Memory B cell (primary cell): Measurements from ENCODE around the gene HSPBP1.

Source experiments
- ATAC-seq: fragments of 150-1000 bp; cut with Tn5 transposase; 2 replicates; pipeline ENCODE4 v1.10.0; 2021; ENCODE audit warnings: low read depth, mild to moderate bottlenecking, moderate library complexity
- DNase-seq, 2 donors: peaks; one replicate each; pipeline ENCODE4 v3.0.0; 2022; ENCODE audit warnings: low spot score in 2 of 2
- H3K27ac Mint-ChIP-seq: one replicate; pipeline ENCODE4 v1.8.0; 2022; ENCODE audit warnings: mild to moderate bottlenecking, moderate library complexity, mixed read lengths
- H3K27me3 Mint-ChIP-seq: one replicate; pipeline ENCODE4 v1.8.0; 2022; ENCODE audit warnings: mixed read lengths
- H3K36me3 Mint-ChIP-seq: one replicate; pipeline ENCODE4 v1.8.0; 2022; ENCODE audit warnings: mild to moderate bottlenecking, mixed read lengths
- H3K4me1 Mint-ChIP-seq: one replicate; pipeline ENCODE4 v1.8.0; 2022; ENCODE audit warnings: mixed read lengths
- H3K4me3 Mint-ChIP-seq: one replicate; pipeline ENCODE4 v1.8.0; 2022; ENCODE audit warnings: mild to moderate bottlenecking, moderate library complexity, mixed read lengths
- H3K9me3 Mint-ChIP-seq: one replicate; pipeline ENCODE4 v1.8.0; 2022; ENCODE audit warnings: mixed read lengths

Gene HSPBP1

GRCh38 chr19:55258828-55259539 is 20.9 kb downstream of the HSPBP1 start, which contains the start of gene PPP6R1:
TSS of gene PPP6R1 (minus strand) at chr19:55259017. CDS start at chr19:55247103, 11,914 bp downstream.
- Mint-ChIP-seq H3K4me1 (peaks cover 39% of the 10 kb centered on the region), H3K9me3 (no peaks in the 10 kb centered on the region), H3K4me3 (peak within 1 kb of the TSS; percentile 97), H3K36me3 (peaks cover 5% of the 10 kb centered on the region), H3K27me3 (no peaks in the 10 kb centered on the region), H3K27ac (peak within 1 kb of the TSS; percentile 95)
- peak; percentile 71 for ATAC-seq
- DNase-seq, result peak; percentile 94 to 97

GRCh38 chr19:55258476-55258827 is 21.5 kb downstream of the HSPBP1 start:
- DNase-seq, result no peak
- Mint-ChIP-seq H3K27me3 (no peaks in the 10 kb centered on the region), H3K36me3 (peaks cover 5% of the 10 kb centered on the region), H3K4me3 (peak overlapping the region; percentile 97), H3K9me3 (no peaks in the 10 kb centered on the region), H3K27ac (peak overlapping the region; percentile 95), H3K4me1 (peaks cover 43% of the 10 kb centered on the region)
- peak; percentile 3 for ATAC-seq

DNA sequence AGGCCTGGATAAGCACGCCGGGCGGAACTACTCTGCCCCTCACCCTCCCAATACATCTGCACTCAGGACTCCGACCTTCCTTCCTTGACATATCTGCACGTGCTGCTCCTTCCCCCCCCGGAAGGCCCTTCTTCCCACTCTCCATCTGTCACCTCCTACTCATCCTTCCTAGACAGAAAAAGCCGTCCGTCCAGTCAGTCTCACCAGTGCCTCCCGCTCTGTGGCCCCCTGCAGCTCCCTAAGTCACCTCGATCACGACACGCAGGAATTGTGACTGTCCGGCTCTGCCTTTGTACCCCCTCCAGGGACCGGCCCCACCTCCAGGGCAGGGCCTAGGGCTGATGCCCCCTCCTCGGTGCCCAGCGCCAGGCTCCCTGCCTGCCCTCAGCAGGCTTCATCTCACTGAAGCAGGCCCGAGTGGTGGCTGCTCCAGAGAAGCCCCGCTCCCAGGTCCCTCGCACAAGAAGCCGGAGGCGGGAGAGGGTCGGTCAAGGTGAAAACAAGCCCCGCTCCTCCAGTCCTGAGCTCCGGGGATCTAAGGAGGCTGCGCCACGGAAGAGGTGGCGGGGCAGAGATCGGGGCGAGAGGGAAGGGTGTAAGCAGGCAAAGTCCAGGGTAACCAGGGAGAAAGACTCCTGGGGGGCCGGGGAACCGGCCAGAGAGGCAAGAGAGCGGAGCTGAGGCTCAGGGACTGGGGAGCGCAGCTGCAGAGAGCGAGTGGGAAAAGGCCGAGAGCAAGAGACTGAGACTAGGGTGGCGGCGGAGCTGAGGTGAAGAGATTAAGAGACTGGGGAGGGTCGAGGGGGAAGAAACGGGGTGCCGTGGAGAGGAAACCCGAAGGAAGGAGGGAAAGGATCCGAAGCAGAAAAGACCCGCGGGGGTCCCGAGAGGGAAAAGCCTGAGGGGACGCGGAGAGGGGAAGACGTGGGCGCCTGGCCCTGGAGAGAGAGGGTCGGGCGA is 22.2 kb downstream of the HSPBP1 start:
- Mint-ChIP-seq H3K4me1 (peaks cover 46% of the 10 kb centered on the region), H3K4me3 (peak overlapping the region; percentile 97), H3K9me3 (no peaks in the 10 kb centered on the region), H3K27me3 (no peaks in the 10 kb centered on the region), H3K27ac (peak overlapping the region; percentile 95), H3K36me3 (peaks cover 5% of the 10 kb centered on the region)
- DNase-seq, result peak in 1 of 2 donors; percentile 46
- no peak for ATAC-seq

DNA sequence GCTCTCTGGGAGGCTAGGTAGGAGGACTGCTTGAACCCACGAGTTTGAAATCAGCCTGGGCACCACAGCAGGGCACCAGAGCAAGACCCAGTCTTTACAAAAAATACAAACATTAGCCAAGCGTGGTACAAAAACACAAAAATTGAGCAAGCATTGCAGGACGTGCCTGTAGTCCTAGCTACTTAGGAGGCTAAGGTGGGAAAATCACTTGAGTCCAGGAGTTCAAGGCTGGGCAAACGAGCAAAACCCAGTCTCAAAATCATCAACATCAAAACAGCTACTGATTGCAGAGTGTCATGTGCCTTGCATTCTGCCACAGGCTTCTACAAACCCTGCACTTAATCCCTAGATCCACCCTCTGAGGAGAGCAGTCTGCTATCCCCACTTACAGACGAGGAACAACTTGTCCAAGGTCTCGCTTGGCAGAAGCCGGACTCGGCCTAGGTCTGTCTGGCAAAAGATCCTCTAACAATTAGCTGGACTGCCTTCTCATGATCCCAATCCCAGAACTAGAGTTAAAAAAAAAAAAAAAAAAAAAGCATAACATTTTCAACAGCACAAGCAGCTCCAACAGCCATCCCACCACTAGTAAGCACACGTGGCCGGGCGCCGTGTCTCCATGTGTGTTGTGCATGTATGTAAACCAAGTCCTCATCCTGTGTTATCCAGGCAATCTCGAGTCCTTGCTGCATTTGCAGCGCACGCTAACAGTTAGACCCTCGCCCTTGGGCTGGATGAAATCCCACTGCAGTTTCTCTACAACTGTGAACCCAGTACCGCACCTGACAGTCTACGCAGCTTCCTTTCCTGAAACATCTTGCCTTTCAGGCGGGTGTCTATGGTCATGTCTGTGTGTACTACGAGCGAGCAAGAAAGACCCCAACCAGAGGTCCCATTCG is 23.1 kb downstream of the HSPBP1 start:
- no peaks in the 10 kb centered on the region for H3K27me3 Mint-ChIP-seq
- no peak for ATAC-seq
- H3K36me3 Mint-ChIP-seq, result peaks cover 4% of the 10 kb centered on the region
- H3K27ac Mint-ChIP-seq, result peak overlapping the region; percentile 95
- peak overlapping the region; percentile 97 for H3K4me3 Mint-ChIP-seq
- DNase-seq, result no peak
- no peaks in the 10 kb centered on the region for H3K9me3 Mint-ChIP-seq
- H3K4me1 Mint-ChIP-seq, result peaks cover 48% of the 10 kb centered on the region

GRCh38 chr19:55255618-55256423 is 24.1 kb downstream of the HSPBP1 start:
- peaks cover 7% of the 10 kb centered on the region for H3K36me3 Mint-ChIP-seq
- peaks cover 58% of the 10 kb centered on the region for H3K4me1 Mint-ChIP-seq
- H3K27me3 Mint-ChIP-seq, result no peaks in the 10 kb centered on the region
- H3K27ac Mint-ChIP-seq, result peak overlapping the region; percentile 95
- H3K4me3 Mint-ChIP-seq, result peak overlapping the region; percentile 97
- H3K9me3 Mint-ChIP-seq, result no peaks in the 10 kb centered on the region
- DNase-seq (peak in 1 of 2 donors; percentile 51), ATAC-seq (no peak)

DNA sequence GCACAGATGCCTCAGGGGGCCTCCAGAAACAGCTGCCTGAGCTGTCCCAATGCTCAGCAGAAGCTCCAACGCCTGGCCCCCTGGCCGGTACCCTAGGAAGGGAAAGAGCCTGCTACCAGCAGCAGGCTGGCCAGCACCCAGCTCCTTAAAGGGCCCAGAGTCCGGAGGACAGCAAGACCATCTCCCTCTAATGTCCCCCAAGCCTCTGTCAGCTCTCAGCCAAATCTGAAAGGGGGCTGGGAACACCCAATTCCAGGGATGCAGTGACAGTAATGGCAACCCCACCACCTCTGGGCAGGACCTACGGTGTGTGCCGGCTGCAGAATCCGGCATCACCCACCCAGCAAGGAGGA is 25.3 kb downstream of the HSPBP1 start:
- H3K27ac Mint-ChIP-seq, result peak overlapping the region; percentile 95
- H3K4me3 Mint-ChIP-seq, result peak overlapping the region; percentile 97

GRCh38 chr19:55253842-55254624 is 25.9 kb downstream of the HSPBP1 start:
- Mint-ChIP-seq H3K4me3 (peak overlapping the region; percentile 97), H3K4me1 (peaks cover 62% of the 10 kb centered on the region), H3K9me3 (no peaks in the 10 kb centered on the region), H3K27me3 (no peaks in the 10 kb centered on the region), H3K27ac (peak overlapping the region; percentile 95), H3K36me3 (peaks cover 8% of the 10 kb centered on the region)
- ATAC-seq, result peak; percentile 76
- DNase-seq, result peak; percentile 78

More for the DNA sequence above, 25.3 kb downstream of the HSPBP1 start:
- Mint-ChIP-seq H3K27me3 (no peaks in the 10 kb centered on the region), H3K36me3 (peaks cover 8% of the 10 kb centered on the region), H3K4me1 (peaks cover 60% of the 10 kb centered on the region), H3K9me3 (no peaks in the 10 kb centered on the region)
- no peak for ATAC-seq
- DNase-seq, result peak in 1 of 2 donors; percentile 35

DNA sequence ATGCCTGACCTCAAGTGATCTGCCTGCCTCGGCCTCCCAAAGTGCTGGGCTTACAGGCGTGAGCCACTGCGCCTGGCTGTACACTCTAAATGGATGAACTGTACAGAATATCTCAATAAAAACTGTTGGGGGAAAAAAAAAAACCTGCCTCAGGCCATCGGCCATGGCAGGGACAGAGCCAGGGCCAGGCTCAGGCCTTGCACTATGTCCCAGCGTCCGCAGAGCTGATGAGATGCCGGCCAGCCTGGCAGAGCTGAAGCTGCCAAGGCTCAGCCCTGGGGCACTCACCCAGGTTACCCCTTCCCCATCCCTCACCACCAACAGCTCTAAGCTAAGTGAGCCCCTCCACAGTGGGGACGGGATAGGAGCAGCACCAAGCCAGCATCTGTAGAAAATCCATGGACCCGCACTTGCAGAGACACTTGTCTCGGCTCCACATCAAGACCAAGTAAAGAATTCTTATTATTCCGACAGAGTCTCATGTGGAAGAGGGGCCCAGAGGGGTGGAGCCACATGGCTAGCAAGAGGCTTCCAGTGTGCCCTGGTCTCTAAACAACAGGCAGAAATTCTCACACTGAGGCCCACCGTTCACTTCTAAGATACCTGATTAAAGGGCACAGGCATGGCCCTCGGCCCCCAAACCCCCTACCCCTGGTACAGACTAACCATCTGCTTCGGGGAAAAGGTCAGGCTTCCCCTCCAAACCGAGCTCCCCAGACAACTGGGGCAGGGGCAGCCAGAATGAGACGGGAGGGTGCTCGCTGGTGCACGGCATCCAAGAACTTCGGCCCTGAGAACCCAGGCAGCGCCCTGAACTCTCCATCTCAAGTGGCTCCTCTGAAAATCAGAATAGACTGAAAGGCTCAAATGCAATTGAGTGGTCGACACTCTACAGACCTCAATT is 26.9 kb downstream of the HSPBP1 start:
- Mint-ChIP-seq H3K27ac (peak overlapping the region; percentile 95), H3K27me3 (no peaks in the 10 kb centered on the region), H3K4me1 (peaks cover 68% of the 10 kb centered on the region), H3K9me3 (no peaks in the 10 kb centered on the region), H3K36me3 (peaks cover 10% of the 10 kb centered on the region), H3K4me3 (peak overlapping the region; percentile 97)
- DNase-seq (peak in 1 of 2 donors; percentile 21), ATAC-seq (no peak)

DNA sequence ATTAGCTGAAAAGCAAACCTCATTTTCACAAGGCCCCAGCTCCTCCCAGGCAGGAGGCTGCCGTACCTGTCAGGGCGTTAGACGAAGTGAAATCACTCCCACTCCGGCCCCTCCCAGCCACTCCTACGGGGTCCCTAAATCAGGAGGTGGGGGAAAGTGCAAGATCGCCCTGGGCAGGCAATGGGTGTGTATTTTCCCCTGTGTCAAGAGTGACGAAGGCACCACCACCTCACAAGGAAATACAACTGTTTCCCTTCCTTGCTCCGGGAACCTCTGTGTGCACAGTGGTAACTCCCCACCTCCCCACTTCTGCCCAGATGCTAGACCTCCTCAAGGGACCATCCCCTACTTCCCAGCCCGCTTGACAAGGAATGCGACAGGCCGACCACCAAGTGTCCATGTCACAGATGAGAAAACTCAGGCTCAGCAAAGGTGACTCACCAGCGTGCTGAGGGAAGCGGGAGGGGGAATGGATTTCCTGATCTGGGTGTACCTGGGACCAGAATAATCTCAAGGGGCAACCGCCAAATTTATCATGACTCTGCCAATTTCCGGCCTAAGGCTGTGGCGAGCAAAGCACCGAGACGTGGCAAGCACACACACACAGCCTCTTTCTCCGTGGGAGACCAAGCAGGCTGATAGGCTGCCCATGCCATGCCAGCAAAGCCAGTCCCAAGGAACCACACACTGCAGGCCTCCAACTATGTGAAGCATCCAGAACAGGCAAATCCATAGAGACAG is 28.4 kb downstream of the HSPBP1 start:
- no peak for DNase-seq
- H3K4me1 Mint-ChIP-seq, result peaks cover 58% of the 10 kb centered on the region
- H3K27me3 Mint-ChIP-seq, result no peaks in the 10 kb centered on the region
- H3K9me3 Mint-ChIP-seq, result no peaks in the 10 kb centered on the region
- H3K36me3 Mint-ChIP-seq, result peaks cover 8% of the 10 kb centered on the region
- ATAC-seq, result no peak
- H3K4me3 Mint-ChIP-seq, result peak overlapping the region; percentile 87
- H3K27ac Mint-ChIP-seq, result peak overlapping the region; percentile 95

DNA sequence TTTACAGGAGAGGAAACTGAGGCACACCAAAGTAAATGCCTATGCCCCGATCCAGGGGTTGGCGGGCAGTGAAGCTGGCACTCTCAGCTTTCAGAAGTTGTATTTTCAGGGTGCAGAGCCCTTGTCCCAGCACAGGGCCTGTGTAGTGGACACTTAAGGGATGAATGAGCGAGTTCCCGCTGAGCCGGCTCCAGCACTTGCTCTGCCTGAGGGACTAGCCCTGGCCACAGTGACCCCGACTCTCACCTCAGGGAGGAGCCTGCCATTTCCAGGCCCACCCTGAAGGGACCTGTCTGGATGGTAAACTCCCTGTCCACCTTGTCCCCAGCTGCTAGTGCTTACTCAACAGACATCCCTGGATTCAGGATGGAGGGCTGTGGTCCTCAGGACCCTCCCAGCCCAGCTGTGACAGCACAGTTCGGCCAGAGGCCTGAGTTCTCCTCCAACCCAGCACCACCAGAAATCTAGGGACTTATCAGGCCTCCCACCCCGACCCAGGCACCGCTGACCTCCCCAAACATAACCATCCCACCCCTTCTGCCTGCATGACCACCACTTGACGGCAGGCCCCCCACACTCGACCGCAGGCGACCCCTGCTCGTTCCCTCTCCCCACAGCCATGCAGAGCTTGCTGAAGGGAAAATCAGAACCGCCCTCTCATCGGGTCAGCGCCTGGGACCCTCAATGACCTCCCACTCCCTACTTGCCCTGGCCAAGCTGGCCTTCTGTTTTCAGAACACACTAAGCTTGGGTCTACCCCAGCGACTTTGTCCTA is 29.5 kb downstream of the HSPBP1 start:
- peaks cover 10% of the 10 kb centered on the region for H3K36me3 Mint-ChIP-seq
- peak overlapping the region; percentile 87 for H3K4me3 Mint-ChIP-seq
- H3K27me3 Mint-ChIP-seq, result no peaks in the 10 kb centered on the region
- H3K9me3 Mint-ChIP-seq, result no peaks in the 10 kb centered on the region
- peak overlapping the region; percentile 95 for H3K27ac Mint-ChIP-seq
- no peak for ATAC-seq
- H3K4me1 Mint-ChIP-seq, result peaks cover 50% of the 10 kb centered on the region
- no peak for DNase-seq
